Left renal cortex interstitium (tissue), 4 donors: ENCODE measurements around the gene ST6GAL1. TPM values are rescaled to one million over a fixed set of nuclear protein-coding genes. Genes with fewer than 3 reads are reported as not detected.
A peak's percentile ranks its signal among the peaks of the same experiment; 100 is the strongest.
"Not testable (repeated sequence)": the region's sequence is repeated elsewhere in the genome, so short reads cannot be mapped to it uniquely, and the experiment has no call there.

ENCODE experiments used
- DNase-seq, 4 donors: peaks; one replicate each; pipeline ENCODE4 v3.0.0-alpha.2; 2013; ENCODE audit warnings: low read depth in 4 of 4, low spot score in 2 of 4, missing footprints in 1 of 4
- polyA plus RNA-seq, 4 donors: library from polyadenylated mRNA; unstranded; fragments of 120-200 nt; gene quantifications; one replicate each; pipeline ENCODE4 v1.2.1, GENCODE V29; 2013; ENCODE audit not compliant: insufficient read length in 4 of 4

The ST6GAL1 gene
- polyA plus RNA-seq, 4 donors, result 59.8 to 88.3 (median 72.0) TPM

DNA sequence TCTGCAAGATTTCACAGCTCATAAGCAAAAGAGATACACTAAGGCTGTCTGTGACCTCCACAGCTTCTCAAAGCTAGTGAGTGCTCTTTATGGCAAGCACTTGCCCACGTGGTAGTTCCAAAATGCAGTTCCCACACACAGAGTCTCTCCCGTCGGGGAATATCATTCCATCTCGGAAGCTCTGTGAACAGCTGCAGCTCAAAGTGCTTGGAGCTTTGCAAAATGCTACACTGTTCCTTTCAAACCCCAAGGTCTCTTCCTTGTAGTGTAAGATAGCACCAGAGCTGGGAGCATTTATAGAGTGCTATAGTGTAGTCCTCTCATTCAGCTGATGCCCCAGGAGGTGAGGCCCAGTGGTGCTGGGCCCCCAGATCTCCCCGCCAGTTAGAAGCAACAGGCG lies 36.1 kb downstream of the ST6GAL1 start:
- DNase-seq, result no peak

DNA sequence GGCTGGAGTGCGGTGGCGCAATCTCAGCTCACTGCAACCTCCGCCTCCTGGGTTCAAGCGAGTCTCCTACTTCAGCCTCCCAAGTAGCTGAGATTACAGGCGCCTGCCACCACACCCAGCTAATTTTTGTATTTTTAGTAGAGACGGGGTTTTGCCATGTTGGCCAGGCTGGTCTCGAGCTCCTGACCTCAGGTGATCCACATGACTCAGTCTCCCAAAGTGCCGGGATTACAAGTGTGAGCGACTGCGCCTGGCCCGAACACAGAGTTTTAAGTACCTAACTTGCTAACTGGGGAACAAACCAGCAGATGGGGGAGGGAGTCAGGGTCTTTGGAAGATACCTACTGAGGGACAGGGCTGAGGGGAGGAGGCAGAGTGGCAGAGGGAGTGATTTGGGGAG lies 36.9 kb downstream of the ST6GAL1 start:
- not testable (repeated sequence) for DNase-seq

DNA sequence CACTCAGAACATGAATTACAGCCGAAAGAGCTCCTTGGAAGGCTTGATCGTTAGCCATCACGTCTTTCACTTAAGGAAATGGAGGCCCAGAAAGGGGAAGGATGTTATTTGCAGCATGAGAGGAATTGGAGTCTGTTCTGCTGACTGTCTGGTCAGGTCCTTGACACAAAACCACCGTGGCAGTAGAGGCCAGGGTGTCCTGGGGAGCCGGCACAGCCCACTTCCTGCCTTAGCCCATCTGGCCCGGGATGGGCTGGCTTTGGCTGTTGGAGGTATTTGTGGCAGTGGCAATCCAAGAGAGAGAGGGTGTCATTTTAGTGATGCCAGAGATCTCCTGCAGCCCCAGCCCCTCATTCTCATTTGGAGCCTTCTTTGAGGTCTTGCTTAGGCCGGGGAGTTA lies 37.4 kb downstream of the ST6GAL1 start:
- no peak for DNase-seq

DNA sequence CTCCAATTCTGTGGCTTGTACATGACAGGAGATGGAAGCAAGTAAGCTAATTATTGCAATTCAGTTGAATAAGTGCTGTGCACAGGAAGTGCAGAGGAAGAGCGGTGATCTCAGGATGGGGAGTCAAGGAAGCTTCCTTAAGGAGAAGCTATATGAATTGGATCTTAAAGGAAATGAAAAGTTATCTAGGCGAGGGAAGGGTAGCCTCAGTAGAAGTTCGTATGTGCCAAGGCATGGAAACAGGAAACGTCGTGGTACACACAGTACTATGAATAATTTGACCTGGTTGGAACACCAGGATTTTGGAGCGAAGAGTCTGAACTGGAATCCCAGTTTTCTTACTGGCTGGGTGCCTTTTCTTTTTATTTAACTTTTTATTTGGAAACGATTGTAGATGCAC lies 39.3 kb downstream of the ST6GAL1 start:
- no peak for DNase-seq

DNA sequence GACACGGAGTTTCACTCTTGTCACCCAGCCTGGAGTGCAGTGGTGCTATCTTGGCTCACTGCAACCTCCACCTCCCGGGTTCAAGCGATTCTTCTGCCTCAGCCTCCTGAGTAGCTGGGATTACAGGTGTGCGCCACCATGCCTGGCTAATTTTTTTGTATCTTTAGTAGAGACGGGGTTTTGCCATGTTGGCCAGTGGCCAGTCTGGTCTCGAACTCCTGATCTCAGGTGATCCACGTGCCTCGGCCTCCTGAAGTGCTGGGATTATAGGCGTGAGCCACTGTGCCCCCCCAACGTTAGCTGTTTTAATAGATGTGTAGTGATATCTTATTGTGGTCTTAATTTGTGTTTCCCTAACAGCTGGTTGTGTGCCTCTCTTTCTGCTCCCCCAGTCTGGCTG lies 40.8 kb downstream of the ST6GAL1 start:
- not testable (repeated sequence) for DNase-seq

DNA sequence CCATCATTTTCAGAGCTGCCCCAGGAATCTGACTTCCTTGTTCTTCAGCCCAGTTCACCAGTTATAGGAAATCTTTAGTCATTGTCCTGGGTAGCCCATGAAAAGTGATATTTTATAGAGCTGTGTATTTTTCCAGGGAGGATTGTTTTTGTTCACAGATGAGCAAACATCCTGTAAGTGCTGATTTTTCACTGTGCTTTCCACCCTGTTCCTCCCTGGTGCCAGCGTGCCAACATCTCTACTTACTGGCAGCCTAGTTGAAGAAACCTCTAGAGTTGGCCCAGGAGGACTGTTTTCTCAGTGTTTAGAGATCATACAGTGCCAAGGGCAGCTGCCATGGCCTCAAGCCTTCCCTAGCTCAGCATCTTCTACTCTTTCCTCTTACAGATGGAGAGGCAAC lies 41.3 kb downstream of the ST6GAL1 start:
- DNase-seq, result no peak

DNA sequence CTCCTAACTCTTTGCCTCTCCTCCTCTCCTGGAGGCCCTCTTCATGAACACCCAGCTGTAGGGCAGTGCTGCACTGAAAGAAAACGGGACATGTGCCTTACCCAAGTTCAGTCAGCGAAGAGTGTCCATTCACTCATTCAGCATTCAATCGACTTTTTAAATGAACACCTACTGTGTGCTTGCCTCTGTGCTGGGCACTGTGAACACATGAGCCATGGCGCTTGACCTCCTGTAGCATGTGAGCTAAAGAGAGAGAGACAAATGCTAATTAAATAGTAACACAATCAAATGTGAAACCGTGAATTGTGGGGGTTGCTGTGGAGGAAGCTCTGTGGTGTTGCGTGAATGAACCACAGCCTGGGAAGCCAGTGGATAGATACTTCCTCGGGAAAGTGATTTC lies 43.4 kb downstream of the ST6GAL1 start:
- no peak for DNase-seq

DNA sequence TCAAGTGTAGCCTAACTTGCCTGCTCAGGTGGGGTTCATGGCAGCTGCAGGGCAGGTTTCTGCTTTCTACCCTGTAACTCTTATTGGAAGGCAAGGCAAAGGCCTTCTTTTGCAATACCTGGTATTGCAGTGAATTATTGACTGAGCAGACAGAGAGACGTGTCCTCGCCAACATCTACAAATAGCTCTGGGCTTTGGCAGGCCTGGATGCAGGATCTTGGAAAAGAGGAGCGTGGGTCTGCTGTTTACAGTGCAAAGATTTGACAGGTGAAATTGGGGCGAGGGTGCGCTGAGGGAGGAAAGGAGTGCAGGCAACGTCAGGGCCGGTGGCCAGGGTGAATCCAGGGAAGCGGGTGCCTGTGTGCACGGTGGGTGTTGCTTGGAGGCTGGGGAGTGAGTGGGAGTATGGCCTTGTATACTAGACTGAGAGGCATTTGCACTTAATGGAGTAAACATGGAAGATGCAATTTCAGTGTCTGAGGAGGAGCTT lies 44.5 kb downstream of the ST6GAL1 start:
- DNase-seq, result no peak

DNA sequence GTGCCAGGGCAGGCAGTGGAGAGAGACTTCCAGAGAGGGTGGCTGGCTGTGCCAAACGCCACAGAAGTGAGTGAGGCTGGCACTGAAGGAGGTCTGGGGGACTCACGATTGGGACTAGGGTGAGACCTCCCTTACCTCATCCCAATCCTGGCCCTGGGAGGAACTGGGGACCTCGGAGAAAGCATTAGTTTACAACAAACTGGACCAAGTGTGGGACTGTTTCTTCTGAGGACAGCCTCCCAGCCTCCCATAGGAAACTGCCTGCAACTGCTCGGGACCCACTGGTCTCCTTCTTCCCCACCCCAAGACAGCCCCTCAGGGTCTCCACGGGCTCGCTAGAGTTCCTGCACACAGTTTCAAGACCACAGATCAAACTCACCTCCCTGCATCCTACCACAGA lies 45.4 kb downstream of the ST6GAL1 start:
- DNase-seq, result no peak

DNA sequence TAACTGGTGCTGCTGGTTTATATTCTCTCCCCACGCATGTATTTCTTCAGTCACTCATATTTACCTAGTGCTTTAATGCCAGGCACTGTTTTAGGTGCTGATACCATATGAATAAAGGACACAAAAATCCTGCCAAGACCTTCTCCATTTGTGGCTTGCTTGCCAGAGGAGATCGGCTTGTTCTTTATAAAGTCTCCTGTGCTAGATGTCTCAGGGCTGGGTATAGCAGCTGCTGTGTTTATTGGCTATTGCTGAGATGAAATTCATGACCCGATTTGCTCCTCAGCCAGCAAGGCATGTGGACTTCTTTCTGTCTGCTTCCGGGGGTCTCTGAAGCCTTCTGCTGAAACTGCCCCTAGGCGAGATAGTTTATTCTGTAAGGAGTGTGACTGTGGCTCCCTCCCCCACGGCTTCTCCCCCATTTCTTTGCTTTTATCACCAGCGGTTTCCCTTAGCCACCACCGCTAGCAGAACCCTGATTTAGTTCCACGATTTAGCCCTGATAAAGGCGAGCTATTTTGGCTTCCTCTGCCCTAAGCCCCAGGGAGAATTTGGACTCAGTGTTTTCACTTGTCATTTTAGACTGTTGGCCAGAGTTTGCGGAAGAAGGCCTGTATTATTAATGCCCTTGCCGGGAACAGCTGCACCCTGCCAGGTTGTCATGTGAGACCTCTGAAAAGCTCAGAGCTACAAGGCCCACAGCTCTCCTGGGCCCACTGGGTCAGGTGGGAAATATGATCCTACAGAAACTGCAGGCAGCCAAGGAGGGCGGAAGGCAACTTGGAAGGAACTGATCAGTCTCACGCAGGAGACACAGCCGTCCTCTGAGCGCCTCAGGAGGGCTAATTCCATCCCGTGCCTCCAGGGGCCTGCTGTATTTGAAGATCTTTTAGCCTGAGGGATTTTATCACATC lies 46.8 kb downstream of the ST6GAL1 start:
- peak; percentile 50 to 67 (median 58) for DNase-seq

DNA sequence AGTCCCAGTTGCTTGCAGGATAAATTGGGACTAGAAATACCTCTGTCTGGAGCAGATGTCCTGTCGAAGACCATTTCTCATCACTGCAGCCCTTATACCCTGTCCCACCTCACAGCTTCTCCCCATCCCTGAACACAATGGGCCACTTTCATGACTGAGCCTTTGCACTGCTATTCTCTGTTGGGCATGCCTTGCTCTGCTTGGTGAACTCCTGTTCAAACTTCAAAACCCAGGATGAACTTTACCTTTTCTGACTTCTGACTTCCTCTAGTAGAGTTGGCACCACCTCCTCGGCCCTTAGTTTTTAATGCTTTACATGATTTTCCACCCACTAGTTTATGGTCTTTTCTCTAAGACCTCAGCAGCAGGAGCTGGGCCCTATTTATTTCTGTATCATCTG lies 48.4 kb downstream of the ST6GAL1 start:
- DNase-seq, result no peak

DNA sequence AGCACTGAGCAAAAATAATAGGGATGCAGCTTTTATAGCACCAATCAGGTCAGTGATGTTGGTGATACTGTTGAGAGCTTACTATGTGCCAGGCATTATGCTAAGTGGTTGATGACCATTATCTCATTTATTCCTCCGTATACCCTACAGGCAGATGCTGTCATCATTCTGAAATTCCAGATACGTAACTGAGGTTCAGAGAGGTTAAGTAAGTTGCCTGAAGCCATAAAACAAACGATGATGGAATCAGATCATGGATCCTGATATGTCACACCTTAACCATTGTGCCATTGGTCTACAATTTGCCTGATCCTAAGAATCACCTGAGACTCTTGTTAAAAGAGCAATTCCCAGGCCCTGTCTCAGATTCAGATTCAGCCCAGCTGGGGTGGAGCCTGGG lies 49.5 kb downstream of the ST6GAL1 start:
- no peak for DNase-seq

DNA sequence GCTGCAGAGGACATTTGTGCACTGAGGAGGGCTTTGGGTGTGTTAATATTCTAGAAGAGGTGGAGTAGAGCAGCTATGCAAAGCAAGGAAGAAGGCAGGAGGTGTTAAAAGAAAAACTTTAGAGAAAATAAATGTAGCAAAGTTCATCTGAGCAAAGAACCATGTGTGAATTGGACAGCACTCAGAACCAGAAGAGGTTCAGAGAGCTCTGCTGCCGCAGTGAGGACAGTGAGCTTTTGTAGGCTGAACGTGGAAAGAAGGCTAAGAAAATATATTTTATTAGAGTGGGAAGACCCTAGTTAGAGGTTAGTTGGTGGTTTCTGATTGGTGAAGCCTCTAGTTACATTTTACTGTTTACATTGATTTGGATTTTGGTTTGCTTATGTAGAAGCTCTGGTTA lies 50.7 kb downstream of the ST6GAL1 start:
- no peak for DNase-seq

DNA sequence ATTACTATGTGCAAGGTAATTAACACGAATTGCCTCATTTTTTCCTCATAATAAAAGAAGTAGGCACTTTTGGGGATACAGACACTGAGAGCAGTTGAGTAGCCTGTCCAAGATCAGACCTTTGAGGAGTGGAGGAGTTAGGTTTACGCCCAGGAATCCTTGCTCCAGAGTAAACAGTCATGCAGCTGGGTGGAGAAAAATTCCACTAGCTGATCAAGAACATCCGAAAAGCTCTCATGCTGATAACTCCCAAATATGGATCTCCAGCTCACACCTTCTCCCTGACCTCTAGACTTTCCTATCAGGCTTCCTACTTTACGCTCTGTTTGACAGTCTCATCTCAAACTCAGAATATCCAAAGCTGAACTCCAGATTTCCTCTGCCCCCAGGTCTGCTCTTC lies 53.3 kb downstream of the ST6GAL1 start:
- DNase-seq, result no peak

DNA sequence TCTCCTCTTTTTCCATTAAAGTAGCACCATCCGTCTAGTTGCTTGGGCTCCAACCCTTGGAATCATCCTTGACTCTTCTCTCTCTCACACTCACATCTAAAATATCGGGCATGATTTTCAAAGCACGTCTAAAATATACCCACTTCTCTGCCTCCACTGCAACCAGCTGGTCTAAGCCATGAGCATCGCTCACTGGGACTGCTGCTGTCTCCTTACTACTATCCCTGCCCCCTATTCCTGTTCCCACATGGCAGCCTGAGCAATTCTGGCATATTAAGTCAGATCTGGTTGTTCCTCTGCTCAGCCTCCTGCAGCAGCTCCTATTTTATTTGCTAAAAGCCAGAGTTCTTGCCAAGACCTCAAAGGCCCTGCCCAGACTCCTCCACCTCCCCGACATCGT lies 53.7 kb downstream of the ST6GAL1 start:
- no peak for DNase-seq

DNA sequence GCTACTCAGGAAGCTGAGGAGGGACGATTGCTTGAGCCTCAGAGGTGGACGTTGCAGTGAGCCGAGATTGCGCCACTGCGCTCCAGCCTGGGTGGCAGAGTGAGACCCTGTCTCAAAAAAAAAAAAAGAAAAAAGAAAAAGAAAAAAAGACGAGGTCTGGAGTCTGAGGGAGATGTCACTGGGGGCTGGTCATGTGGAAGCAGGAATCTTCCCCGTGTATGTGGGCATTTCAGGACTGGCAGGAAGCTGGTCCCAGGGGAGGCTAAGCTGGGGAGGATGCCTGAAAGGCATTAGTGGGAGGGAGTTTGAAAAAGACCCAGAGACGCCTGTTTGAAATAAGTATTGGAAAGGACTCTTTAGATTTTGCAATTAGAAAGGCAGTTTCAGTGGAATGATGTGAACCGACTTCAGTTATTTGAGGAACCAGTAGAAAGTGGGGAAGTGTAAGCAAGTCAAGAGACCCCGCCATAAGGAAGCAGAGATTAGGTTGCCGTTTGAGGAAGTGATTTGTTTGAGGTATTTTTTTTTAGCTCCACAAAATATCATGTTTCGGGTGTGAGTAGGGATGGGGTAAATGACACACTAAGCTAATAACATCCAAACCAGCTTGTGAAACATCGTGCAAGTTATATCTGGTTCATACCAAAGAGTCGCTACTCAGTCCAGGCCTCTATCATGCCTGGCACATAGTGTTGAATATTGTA lies 55.5 kb downstream of the ST6GAL1 start:
- DNase-seq, result no peak

DNA sequence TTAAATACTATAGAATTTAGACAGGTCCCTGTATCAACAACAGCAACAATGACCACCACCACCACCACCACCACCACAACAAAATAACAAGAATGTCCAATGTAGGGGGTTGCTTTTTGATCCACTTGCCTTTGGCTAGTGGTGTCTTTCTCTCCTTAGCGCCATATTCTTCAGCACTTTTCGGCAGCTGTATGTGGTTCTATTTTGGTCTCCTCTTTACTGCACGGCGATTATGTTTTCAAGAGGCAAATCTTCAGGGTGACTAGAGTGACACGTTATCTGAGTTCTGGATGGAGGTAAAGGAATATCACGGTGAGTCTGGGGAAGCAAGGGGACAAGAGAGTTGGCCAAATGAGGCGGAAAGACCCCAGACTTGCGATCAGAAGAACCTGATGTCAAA lies 56.1 kb downstream of the ST6GAL1 start:
- DNase-seq, result no peak

DNA sequence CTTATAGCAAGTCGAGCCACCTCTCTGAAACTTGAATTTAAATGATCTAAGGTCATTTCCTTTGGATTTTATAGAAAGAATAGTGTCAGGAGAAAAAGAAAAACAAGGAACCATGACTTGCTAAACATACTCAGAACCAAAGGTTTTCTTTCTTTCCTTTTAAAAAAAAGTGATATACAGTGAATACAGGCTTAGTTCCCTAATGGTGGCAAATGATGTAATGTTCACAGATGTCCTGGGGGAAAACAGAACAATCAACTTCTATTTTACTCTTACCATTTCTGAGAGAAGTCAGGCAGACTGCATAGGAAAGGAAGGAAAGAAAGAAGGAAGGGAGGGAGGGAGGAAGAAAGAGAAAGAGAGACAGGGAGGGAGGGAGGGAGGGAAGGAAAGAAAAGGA lies 56.5 kb downstream of the ST6GAL1 start:
- DNase-seq, result no peak

DNA sequence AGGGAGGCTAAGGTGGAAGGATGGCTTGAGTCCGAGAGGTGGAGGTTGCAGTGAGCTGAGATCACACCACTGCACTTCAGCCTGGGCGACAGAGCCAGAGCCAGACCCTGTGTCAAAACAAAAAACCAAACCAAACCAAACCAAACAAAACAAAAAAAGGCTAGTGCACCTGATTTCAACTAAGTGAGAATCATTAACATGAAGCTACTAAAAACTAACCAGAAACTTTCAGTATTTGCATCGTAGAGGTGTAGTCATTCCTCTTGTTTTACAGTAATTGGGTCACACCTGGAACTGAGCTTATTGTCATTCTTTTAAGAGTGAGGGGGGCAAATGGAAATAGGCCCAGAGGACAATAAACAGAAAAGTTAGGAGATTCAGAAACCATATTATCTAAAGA lies 58.5 kb downstream of the ST6GAL1 start:
- no peak for DNase-seq

DNA sequence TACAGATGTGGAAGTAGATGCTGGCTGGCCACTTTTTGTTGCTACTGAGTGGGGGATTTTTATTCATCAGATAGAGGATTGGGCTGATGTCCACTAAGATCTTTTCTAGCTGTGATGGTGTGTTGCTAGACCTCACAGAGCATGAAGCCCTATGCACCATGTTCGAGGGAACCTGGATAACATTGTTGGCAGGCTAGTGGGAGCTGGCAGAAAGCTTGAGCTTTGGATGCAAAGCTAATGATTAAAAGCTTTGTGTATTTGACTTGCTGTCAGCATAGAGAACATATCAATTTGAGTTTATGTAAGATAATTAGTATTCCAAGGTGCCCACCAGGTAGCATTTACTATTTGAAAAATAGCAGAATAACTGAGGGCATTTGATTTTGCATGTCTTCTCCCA lies 59.1 kb downstream of the ST6GAL1 start:
- no peak for DNase-seq

DNA sequence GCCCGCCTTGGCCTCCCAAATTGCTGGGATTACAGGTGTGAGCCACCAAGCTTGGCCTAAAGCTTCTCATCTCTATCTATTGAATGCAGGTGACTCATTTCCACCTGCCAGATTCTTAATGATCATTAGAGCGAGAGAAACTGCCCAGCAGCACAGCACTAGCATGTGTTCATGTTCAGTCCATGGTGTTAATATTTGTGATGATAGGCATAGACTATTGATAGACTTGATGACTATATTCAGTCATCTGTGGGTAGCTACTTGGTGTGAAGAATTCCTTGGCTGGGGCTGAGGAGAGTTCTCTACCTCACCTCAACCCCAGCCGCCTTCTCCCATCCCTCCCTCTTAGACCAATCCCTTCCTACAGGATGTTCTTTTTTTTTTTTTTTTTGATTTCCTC lies 60.0 kb downstream of the ST6GAL1 start:
- DNase-seq, result no peak

DNA sequence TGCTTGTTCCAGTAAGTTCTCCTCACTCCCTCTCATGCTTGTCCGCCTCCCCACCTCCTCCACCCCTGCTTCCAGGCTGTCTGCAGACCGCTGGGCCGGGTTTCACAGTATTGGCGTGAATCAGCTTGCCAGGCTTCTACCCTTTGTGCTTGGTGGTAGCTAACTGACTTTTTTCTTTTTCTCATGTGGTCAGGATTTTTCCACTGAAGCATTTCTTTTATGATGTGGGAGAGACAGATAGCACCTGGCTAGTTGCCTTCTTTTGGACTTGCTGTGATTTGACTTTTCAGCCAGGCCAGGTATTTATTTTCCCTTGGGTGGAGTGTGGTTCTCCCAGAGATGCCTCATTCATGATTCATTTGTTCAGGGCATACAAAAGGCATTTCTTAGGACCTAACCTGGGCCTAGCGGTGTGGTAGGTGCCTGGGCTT lies 60.6 kb downstream of the ST6GAL1 start:
- no peak for DNase-seq
